Sigmoid colon (tissue), 7 donors: ENCODE results near the gene TMED10. TPM values are rescaled to one million over a fixed set of nuclear protein-coding genes. Genes with fewer than 3 reads are reported as not detected.

Experiments used
- DNase-seq: peaks from one replicate; pipeline ENCODE4 v3.0.0-alpha.2; 2019
- H3K27ac ChIP-seq, 4 donors: fragments of 200-600 bp; sonication (generic); one replicate each; pipeline ENCODE4 v1.5.1; 2016 to 2019; ENCODE audit warnings: mild to moderate bottlenecking in 1 of 4
- H3K27me3 ChIP-seq, 3 donors: fragments of 200-600 bp; sonication (generic); one replicate each; pipeline ENCODE4 v1.5.1; 2019; ENCODE audit warnings: mild to moderate bottlenecking in 1 of 3
- H3K36me3 ChIP-seq, 4 donors: fragments of 200-600 bp; sonication (generic); one replicate each; pipeline ENCODE4 v1.5.1; 2016 to 2019
- H3K4me1 ChIP-seq, 4 donors: fragments of 200-600 bp; sonication (generic); one replicate each; pipeline ENCODE4 v1.5.1; 2017 to 2019
- H3K4me3 ChIP-seq, 4 donors: fragments of 200-600 bp; sonication (generic); one replicate each; pipeline ENCODE4 v1.5.1; 2017 to 2019; ENCODE audit warnings: mild to moderate bottlenecking in 2 of 4, moderate library complexity in 1 of 4
- H3K9me3 ChIP-seq, 4 donors: fragments of 200-600 bp in 3 of 4; sonication (generic) in 3 of 4; one replicate each; pipeline versions ENCODE4 v1.5.1 to v1.6.1; 2013 to 2019
- EP300 ChIP-seq, 4 donors: sonication (generic); formaldehyde crosslinking; IDR thresholded peaks; one replicate each; pipeline ENCODE4 v1.6.1; 2017; ENCODE audit warnings: antibody characterized with exemption in 4 of 4
- POLR2A ChIP-seq, 2 donors: fragments of 450-650 bp; IDR thresholded peaks; one replicate each; pipeline ENCODE4 v1.6.1; 2016; ENCODE audit warnings: antibody characterized with exemption in 2 of 2, mild to moderate bottlenecking in 2 of 2, moderate library complexity in 2 of 2
- POLR2AphosphoS5 ChIP-seq, 4 donors: sonication (generic); formaldehyde crosslinking; IDR thresholded peaks; one replicate each; pipeline ENCODE4 v1.6.1; 2017; ENCODE audit warnings: antibody characterized with exemption in 4 of 4
- WGBS, 2 donors: extraction: QIAGEN DNeasy Blood & Tissue Kit; methylation state at CpG; one replicate each; pipeline ENCODE4 v1.1.7; 2013; 5-methylcytosine and 5-hydroxymethylcytosine counted together
- intact Hi-C: fragments of 100-400 bp; cut with DNase I; formaldehyde crosslinking; loops from one replicate; pipeline ENCODE4 v1.15.1; 2023
- polyA plus RNA-seq, 3 donors: library from polyadenylated mRNA; stranded (reverse); fragments of 200-250 nt; gene quantifications; one replicate each; pipeline ENCODE4 v1.2.3, GENCODE V29; 2013
- total RNA-seq, 4 donors: library from RNA; depleted of rRNA; stranded (reverse); fragments of >200 nt; gene quantifications; one replicate each; pipeline ENCODE4 v1.1.0, GENCODE V29; 2016
- TF ChIP-seq, protein P1 (sequence below), 4 experiments: fragments of 450-650 bp in 3 of 4; fragments of 200-600 bp in 1 of 4; IDR thresholded peaks; one replicate each; pipeline ENCODE4 v1.5.1; 2016 to 2019; ENCODE audit warnings: antibody characterized with exemption in 4 of 4, mild to moderate bottlenecking in 3 of 4, moderate library complexity in 2 of 4
- donor health status: healthy with polysubstance abuse.
- donor health status: Bipolar disorder and iron deficiency.
- donor health status: healthy.

Gene TMED10
- total and polyA plus RNA-seq, 7 donors = 38.4 to 236 (median 163) TPM

DNA sequence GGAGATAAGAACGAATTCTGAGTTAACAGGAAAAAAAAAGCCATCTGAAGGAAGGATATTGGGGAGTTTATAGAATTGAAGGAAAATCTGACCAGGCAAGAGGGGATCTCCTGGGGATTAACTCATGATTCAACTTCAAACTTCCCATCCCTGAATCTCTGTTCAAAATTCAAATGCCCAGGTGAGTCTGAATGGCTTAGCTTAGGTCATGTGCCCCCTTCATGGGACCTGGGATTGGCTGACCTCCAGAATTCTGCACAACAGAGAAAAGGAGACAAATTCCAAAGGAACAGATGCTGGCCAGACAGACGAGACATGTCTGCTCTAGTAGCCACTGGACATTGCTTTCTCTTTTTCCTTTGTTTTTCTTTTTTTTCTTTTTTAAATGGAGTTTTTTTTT, 26.2 kb upstream of the TMED10 start:
- intact Hi-C loops = no loop called here
- Histone ChIP-seq H3K27me3 (no peaks in the 10 kb centered on the region), H3K4me1 (peaks cover 0 to 16% (median 11%) of the 10 kb centered on the region in 4 donors), H3K27ac (no peak overlapping the region), H3K9me3 (no peaks in the 10 kb centered on the region), H3K36me3 (no peaks in the 10 kb centered on the region), H3K4me3 (no peak overlapping the region)
- WGBS, 2 donors = 73 to 86% methylated on average over 2 of the region's 2 CpGs
- TF ChIP-seq POLR2AphosphoS5 (IDR thresholded peaks at IDR 0.05) (no peak), POLR2A (IDR thresholded peaks at IDR 0.05) (no peak), EP300 (IDR thresholded peaks at IDR 0.05) (no peak)
- TF ChIP-seq, protein P1, sequence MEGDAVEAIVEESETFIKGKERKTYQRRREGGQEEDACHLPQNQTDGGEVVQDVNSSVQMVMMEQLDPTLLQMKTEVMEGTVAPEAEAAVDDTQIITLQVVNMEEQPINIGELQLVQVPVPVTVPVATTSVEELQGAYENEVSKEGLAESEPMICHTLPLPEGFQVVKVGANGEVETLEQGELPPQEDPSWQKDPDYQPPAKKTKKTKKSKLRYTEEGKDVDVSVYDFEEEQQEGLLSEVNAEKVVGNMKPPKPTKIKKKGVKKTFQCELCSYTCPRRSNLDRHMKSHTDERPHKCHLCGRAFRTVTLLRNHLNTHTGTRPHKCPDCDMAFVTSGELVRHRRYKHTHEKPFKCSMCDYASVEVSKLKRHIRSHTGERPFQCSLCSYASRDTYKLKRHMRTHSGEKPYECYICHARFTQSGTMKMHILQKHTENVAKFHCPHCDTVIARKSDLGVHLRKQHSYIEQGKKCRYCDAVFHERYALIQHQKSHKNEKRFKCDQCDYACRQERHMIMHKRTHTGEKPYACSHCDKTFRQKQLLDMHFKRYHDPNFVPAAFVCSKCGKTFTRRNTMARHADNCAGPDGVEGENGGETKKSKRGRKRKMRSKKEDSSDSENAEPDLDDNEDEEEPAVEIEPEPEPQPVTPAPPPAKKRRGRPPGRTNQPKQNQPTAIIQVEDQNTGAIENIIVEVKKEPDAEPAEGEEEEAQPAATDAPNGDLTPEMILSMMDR (IDR thresholded peaks at IDR 0.05) = no peak
- DNase-seq = no peak

DNA sequence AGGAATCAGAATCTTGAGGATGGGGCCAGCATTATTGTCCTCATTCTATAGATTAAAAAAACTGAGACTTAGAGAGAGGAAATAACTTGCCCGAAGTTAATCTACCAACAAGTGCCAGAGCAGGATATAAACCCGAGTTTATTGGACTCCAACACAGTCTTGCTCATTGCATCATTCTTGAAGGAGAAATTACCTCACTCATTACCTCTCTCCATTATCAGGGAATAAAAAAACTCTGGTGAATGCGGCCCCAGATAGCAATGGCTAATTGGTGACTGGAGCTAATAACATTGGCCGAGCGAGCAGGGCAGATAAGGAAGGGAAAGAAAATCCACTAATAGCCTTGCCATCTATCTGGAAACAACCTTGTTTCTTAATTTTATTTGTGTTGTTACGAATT, 24.7 kb upstream of the TMED10 start:
- no peak for DNase-seq
- no peak for TF ChIP-seq POLR2A (IDR thresholded peaks at IDR 0.05)
- no peak for TF ChIP-seq POLR2AphosphoS5 (IDR thresholded peaks at IDR 0.05)
- Histone ChIP-seq H3K9me3 (no peaks in the 10 kb centered on the region), H3K27ac (no peak overlapping the region), H3K4me3 (no peak overlapping the region), H3K36me3 (no peaks in the 10 kb centered on the region), H3K4me1 (peaks cover 0 to 16% (median 11%) of the 10 kb centered on the region in 4 donors), H3K27me3 (no peaks in the 10 kb centered on the region)
- intact Hi-C loops = no loop called here
- WGBS, 2 donors = 22 to 74% methylated on average over 6 of the region's 6 CpGs

DNA sequence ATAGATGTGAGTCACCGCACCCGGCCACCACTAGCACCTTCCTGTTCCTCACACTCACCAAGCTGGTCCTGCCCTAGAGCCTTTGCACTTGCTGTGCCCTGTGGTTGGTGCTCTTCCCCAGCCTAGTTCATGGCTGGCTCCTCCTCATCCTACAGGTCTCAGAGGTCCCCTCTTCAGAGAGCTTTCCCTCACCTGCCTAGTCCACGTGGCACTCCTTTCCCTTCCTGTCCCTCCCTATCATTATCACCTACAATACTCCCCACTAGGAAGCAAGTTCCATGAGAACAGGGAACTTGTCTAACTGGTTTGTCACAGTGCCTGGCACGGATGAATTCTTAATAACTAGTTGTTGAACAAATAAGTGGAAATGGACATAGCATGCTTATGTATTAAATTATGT, 24.0 kb upstream of the TMED10 start:
- H3K36me3 ChIP-seq = no peaks in the 10 kb centered on the region
- H3K4me3 ChIP-seq = no peak overlapping the region
- no peaks in the 10 kb centered on the region for H3K27me3 ChIP-seq
- peaks cover 0 to 16% (median 11%) of the 10 kb centered on the region in 4 donors for H3K4me1 ChIP-seq
- DNase-seq = no peak
- 12 to 58% methylated on average over 4 of the region's 4 CpGs for WGBS, 2 donors
- intact Hi-C loops = no loop called here
- no peaks in the 10 kb centered on the region for H3K9me3 ChIP-seq
- TF ChIP-seq POLR2A (IDR thresholded peaks at IDR 0.05) (no peak), EP300 (IDR thresholded peaks at IDR 0.05) (no peak), POLR2AphosphoS5 (IDR thresholded peaks at IDR 0.05) (no peak)
- TF ChIP-seq, protein P1 (IDR thresholded peaks at IDR 0.05) = no peak
- H3K27ac ChIP-seq = no peak overlapping the region

DNA sequence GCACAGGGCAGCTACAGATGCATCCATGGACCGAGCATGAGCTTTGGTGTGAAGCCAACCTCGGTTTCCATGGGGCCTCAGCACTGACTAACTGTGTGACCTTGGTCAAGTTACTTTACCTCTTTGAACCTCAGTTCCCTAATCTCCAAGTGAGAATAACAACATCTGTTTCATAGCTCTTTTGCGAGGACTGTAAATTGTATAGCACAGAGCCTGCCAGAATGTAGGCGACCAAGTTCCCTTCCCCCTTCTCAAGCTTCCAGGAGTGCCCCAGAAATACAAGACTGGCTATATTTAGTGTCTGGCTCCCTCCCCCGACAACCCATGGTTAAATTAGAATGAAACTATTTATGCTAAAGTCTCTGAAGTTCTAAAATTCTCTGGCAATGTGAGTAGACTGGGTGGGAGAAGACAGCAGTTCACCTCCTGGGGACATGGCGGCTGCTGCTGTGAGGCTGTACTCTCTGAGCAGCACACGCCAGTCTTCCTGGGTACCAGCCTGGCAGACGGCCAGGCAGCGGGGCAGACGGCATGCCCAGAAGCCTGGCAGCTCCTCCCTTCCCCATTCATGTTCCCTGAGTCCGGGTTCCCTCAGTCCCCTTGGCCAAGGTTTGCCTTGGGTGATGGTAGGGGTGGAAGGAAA, 22.0 kb upstream of the TMED10 start:
- H3K9me3 ChIP-seq = no peaks in the 10 kb centered on the region
- no peaks in the 10 kb centered on the region for H3K36me3 ChIP-seq
- WGBS, 2 donors = 20 to 50% methylated on average over 11 of the region's 11 CpGs
- H3K27me3 ChIP-seq = no peaks in the 10 kb centered on the region
- peaks cover 0 to 16% (median 11%) of the 10 kb centered on the region in 4 donors for H3K4me1 ChIP-seq
- TF ChIP-seq, protein P1 (IDR thresholded peaks at IDR 0.05) = no peak
- TF ChIP-seq POLR2A (IDR thresholded peaks at IDR 0.05) (no peak), POLR2AphosphoS5 (IDR thresholded peaks at IDR 0.05) (no peak), EP300 (IDR thresholded peaks at IDR 0.05) (no peak)
- H3K27ac ChIP-seq = no peak overlapping the region
- no peak overlapping the region for H3K4me3 ChIP-seq
- no peak for DNase-seq
- intact Hi-C loops = no loop called here

DNA sequence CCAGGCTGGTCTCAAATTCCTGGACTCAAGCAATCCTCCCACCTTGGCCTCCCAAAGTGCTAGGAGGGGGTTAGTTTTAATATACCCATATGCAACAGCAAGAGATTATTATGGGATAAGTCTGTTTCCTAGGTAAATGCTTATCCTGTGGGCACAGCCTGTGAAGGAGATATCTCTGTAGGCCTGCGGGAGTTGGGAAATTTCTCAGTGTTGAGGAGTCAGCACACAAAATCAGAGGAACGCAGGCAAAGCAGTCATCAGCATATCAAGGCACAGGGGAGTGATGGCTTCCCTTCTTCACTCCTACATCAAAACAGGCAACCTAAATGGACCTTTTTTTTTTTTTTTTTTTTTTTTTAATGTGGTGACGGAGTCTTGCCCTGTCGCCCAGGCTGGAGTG, 20.9 kb upstream of the TMED10 start:
- WGBS, 2 donors = 91 to 97% methylated on average over 4 of the region's 4 CpGs
- DNase-seq = no peak
- Histone ChIP-seq H3K4me1 (peaks cover 0 to 16% (median 11%) of the 10 kb centered on the region in 4 donors), H3K27ac (no peak overlapping the region), H3K27me3 (no peaks in the 10 kb centered on the region), H3K36me3 (no peaks in the 10 kb centered on the region), H3K9me3 (no peaks in the 10 kb centered on the region), H3K4me3 (no peak overlapping the region)
- intact Hi-C loops = no loop called here
- TF ChIP-seq POLR2A (IDR thresholded peaks at IDR 0.05) (no peak), POLR2AphosphoS5 (IDR thresholded peaks at IDR 0.05) (no peak), EP300 (IDR thresholded peaks at IDR 0.05) (no peak)
- TF ChIP-seq, protein P1 (IDR thresholded peaks at IDR 0.05) = no peak
